Lower lobe of right lung (tissue), 2 donors: Measurements from ENCODE around the gene RPA3. TPM values are rescaled to one million over a fixed set of nuclear protein-coding genes. Genes with fewer than 3 reads are reported as not detected.

Source experiments
- ATAC-seq, 2 donors: fragments of 200-7000 bp; cut with Tn5 transposase; one replicate each; pipeline ENCODE4 v1.9.1; 2020 to 2022; ENCODE audit warnings: mild to moderate bottlenecking in 2 of 2, moderate library complexity in 2 of 2
- DNase-seq: peaks from one replicate; pipeline ENCODE4 v3.0.0-alpha.2; 2020
- H3K27ac ChIP-seq: fragments of 200-600 bp; one replicate; pipeline ENCODE4 v1.8.0; 2022
- H3K27me3 ChIP-seq: fragments of 200-600 bp; one replicate; pipeline ENCODE4 v1.8.0; 2022; ENCODE audit warnings: low read depth
- H3K36me3 ChIP-seq: fragments of 200-600 bp; one replicate; pipeline ENCODE4 v1.8.0; 2022; ENCODE audit warnings: mild to moderate bottlenecking
- H3K4me1 ChIP-seq: fragments of 200-600 bp; one replicate; pipeline ENCODE4 v1.8.0; 2022
- H3K4me3 ChIP-seq: fragments of 200-600 bp; one replicate; pipeline ENCODE4 v1.8.0; 2022; ENCODE audit warnings: mild to moderate bottlenecking
- H3K9me3 ChIP-seq: fragments of 200-600 bp; one replicate; pipeline ENCODE4 v1.8.0; 2022
- intact Hi-C: fragments of 100-400 bp; cut with DNase I; formaldehyde crosslinking; loops from one replicate; pipeline ENCODE4 v1.11.0; 2022
- total RNA-seq: library from RNA; stranded (reverse); fragmentation: NEBNext Ultra II Directional; extraction: Animal tissue kit (Norgen Biotek cat#: 25700); gene quantifications from one replicate; pipeline ENCODE4 v1.2.1, GENCODE V29; 2021
- TF ChIP-seq, protein P1 (sequence below): fragments of 200-600 bp; IDR thresholded peaks from one replicate; pipeline ENCODE4 v1.8.0; 2022; ENCODE audit warnings: antibody characterized with exemption, mild to moderate bottlenecking
- donor health status: DM: no; HTN: yes; CAD: no; lungs with severe emphysema.

Gene RPA3
- total RNA-seq, 1 donor from 2014 or later, result 27.4 TPM

DNA sequence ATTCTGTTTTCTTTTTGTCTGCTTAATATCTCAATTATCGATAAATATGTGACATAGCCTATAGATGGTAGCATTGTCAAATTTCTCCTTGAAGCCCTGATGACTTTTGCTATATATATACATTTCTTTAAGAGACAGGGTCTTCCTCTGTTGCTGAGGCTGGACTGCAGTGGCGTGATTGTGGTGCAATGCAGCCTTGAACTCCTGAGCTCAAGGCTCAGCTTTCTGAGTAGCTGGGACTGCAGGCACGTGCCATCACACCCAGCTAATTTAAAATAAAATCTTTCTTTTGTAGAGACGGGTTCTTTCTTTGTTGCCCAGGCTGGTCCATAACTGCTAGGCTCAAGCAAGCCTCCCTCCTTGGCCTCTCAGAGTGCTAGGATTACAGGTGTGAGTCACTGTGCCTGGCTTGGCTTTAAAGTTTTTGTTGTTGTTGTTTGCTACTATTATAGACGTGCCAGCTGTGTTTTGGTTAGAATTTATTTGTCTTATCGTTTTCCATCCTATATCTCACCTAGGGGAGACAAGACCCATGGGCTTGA, 70.8 kb downstream of the RPA3 start:
- intact Hi-C loops, result no loop called here
- Histone ChIP-seq H3K27ac (no peak overlapping the region), H3K4me3 (no peak overlapping the region), H3K27me3 (no peaks in the 10 kb centered on the region), H3K9me3 (no peaks in the 10 kb centered on the region), H3K36me3 (no peaks in the 10 kb centered on the region), H3K4me1 (no peaks in the 10 kb centered on the region)
- TF ChIP-seq, protein P1, sequence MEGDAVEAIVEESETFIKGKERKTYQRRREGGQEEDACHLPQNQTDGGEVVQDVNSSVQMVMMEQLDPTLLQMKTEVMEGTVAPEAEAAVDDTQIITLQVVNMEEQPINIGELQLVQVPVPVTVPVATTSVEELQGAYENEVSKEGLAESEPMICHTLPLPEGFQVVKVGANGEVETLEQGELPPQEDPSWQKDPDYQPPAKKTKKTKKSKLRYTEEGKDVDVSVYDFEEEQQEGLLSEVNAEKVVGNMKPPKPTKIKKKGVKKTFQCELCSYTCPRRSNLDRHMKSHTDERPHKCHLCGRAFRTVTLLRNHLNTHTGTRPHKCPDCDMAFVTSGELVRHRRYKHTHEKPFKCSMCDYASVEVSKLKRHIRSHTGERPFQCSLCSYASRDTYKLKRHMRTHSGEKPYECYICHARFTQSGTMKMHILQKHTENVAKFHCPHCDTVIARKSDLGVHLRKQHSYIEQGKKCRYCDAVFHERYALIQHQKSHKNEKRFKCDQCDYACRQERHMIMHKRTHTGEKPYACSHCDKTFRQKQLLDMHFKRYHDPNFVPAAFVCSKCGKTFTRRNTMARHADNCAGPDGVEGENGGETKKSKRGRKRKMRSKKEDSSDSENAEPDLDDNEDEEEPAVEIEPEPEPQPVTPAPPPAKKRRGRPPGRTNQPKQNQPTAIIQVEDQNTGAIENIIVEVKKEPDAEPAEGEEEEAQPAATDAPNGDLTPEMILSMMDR, result no peak
- DNase-seq, result no peak
- no peak for ATAC-seq

DNA sequence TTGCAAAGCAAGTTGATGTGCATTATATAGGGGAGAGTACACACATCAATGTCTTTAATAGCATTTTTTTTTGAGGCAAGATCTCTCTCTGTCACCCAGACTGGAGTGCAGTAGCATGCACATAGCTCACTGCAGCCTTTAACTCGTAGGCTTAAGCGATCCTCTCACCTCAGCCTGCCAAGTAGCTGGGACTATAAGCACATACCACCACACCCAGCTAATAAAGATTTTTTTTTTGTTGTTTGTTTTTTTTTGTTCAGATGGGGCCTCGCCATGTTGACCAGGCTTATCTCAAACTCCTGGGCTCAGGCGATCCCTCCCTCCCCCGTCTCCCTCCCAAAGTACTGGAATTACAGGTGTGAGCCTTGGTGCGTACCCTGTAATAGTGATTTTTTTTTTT, 76.3 kb downstream of the RPA3 start:
- intact Hi-C loops, result no loop called here
- peak overlapping the region; percentile 79 for H3K4me3 ChIP-seq
- peak; percentile 2 to 24 for ATAC-seq

GRCh38 chr7:7641129-7641663, 77.2 kb downstream of the RPA3 start:
- H3K4me1 ChIP-seq, result peaks cover 18% of the 10 kb centered on the region
- intact Hi-C loops, result no loop called here
- ATAC-seq, result peak; percentile 2 to 19
- H3K27me3 ChIP-seq, result no peaks in the 10 kb centered on the region
- DNase-seq, result no peak
- H3K27ac ChIP-seq, result peak overlapping the region; percentile 92
- peaks cover 12% of the 10 kb centered on the region for H3K36me3 ChIP-seq
- TF ChIP-seq, protein P1, result no peak
- H3K4me3 ChIP-seq, result peak overlapping the region; percentile 79
- no peaks in the 10 kb centered on the region for H3K9me3 ChIP-seq

More for the DNA sequence above, 76.3 kb downstream of the RPA3 start:
- H3K4me1 ChIP-seq, result peaks cover 18% of the 10 kb centered on the region
- H3K27me3 ChIP-seq, result no peaks in the 10 kb centered on the region
- TF ChIP-seq, protein P1, result no peak
- no peak overlapping the region for H3K27ac ChIP-seq
- no peaks in the 10 kb centered on the region for H3K9me3 ChIP-seq
- no peak for DNase-seq
- peaks cover 3% of the 10 kb centered on the region for H3K36me3 ChIP-seq

DNA sequence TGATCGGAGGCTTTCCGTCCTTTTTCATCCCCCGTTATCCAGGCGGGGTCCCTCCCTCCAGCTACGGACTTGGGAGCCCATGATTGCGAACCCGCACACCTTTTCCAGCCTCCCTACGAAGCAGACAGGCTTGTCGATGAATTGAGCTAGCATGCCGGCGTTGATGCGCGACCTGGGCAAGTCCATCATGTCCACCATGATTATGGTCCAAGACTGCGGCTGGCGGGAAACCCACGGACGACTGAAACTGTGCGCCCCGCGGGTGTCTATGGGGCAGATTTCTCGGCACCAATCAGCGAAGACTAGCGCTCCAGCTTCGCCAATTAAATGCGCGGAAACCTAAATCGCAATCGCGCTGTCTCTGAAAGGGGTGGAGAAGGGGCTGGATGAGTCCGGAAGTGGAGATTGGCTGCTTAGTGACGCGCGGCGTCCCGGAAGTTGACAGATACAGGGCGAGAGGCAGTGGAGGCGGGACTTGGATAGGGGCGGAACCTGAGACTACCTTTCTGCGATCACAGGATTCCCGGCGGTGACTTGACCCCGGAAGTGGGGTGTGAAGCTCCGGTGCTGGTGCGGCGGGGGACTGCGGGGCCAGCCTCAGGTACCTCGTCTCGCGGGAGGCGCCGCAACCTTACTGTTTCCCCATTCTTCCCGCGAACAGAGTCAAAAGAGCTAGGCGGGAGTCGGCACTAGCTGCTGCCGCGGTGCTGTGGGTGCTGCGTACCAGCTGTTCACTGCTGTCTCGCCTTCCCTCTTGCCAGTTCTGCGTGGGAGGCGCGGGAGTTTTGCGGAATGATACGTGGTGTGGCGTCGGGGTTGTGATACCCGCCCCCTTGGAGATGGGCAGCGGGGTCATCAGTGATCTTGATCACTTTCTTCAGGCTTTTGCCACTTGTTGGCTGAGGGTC, 77.9 kb downstream of the RPA3 start, which contains the start of gene UMAD1:
Gene UMAD1 (plus strand): TSS at position 532 of the 908 bp plus-strand sequence. CDS start 32,620 bp downstream, outside the sequence.
- DNase-seq, result peak; percentile 99
- no peaks in the 10 kb centered on the region for H3K27me3 ChIP-seq
- intact Hi-C loops, result no loop called here
- peaks cover 14% of the 10 kb centered on the region for H3K36me3 ChIP-seq
- H3K27ac ChIP-seq, result peak within 1 kb of the TSS; percentile 92
- ATAC-seq, result peak; percentile 99 to 100
- H3K9me3 ChIP-seq, result no peaks in the 10 kb centered on the region
- H3K4me3 ChIP-seq, result peak within 1 kb of the TSS; percentile 79
- peaks cover 18% of the 10 kb centered on the region for H3K4me1 ChIP-seq
- TF ChIP-seq, protein P1, result no peak

GRCh38 chr7:7639847-7640220, 78.6 kb downstream of the RPA3 start:
- TF ChIP-seq, protein P1, result no peak
- H3K4me3 ChIP-seq, result peak overlapping the region; percentile 79
- DNase-seq (no peak), ATAC-seq (peak in 1 of 2 donors; percentile 25)
- no peaks in the 10 kb centered on the region for H3K9me3 ChIP-seq
- H3K27ac ChIP-seq, result peak overlapping the region; percentile 92
- no peaks in the 10 kb centered on the region for H3K27me3 ChIP-seq
- peaks cover 18% of the 10 kb centered on the region for H3K4me1 ChIP-seq
- peaks cover 14% of the 10 kb centered on the region for H3K36me3 ChIP-seq
- intact Hi-C loops, result no loop called here
